GM06990 (cell line): ENCODE data around the gene LRBA.

ENCODE experiments used
- DNase-seq: peaks from one replicate; pipeline ENCODE4 v3.0.0-alpha.2; 2011; ENCODE audit not compliant: insufficient read length; ENCODE audit errors: extremely low read depth
- H3K27me3 ChIP-seq: replicated peaks from 2 replicates; pipeline ENCODE4 v1.6.0; 2011; ENCODE audit warnings: low read length; ENCODE audit not compliant: control insufficient read depth, insufficient read depth
- H3K36me3 ChIP-seq: 2 replicates; pipeline ENCODE4 v1.5.1; 2011; ENCODE audit warnings: low read length; ENCODE audit not compliant: control insufficient read depth, insufficient read depth
- H3K4me3 ChIP-seq: replicated peaks from 2 replicates; pipeline ENCODE4 v1.5.1; 2011; ENCODE audit warnings: low read depth, mild to moderate bottlenecking, control low read depth, low read length
- TF ChIP-seq, protein P1 (sequence below): IDR thresholded peaks from 2 replicates; pipeline ENCODE4 v1.5.1; 2011; ENCODE audit warnings: low read length, control low read depth, mild to moderate bottlenecking, inconsistent platforms; ENCODE audit not compliant: insufficient read depth, poor library complexity, severe bottlenecking

The LRBA gene

DNA sequence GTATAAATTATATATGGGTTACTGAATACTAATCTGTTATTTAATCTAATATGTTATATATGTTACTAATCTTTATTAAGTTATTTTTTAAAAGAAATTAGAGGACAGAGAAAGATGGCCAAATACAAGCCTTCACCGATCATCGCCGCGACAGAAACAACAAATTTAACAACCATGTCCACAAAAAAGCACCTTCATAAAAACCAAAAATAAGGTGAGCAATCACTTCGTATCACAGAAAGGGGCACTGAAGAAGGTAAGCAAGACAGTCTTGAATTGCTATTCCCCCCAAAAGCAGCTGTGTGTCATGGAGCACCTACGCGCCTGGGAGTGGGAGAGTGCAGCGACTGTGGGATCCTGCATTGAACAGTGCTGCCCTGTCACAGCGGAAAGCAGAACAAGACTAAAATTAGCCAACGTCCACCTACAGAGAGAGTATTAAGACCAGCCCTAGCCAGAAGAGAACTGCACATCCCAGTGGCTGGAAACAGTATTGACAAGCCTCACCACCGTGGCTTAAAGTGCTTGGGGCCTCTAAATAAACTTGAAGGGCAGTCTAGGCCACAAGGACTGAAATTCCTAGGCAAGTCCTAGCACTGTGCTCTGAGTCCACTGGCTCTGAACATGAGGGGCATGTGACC lies 38.5 kb downstream of the LRBA start:
- DNase-seq: no peak
- no peaks in the 10 kb centered on the region for H3K36me3 ChIP-seq
- TF ChIP-seq, protein P1, sequence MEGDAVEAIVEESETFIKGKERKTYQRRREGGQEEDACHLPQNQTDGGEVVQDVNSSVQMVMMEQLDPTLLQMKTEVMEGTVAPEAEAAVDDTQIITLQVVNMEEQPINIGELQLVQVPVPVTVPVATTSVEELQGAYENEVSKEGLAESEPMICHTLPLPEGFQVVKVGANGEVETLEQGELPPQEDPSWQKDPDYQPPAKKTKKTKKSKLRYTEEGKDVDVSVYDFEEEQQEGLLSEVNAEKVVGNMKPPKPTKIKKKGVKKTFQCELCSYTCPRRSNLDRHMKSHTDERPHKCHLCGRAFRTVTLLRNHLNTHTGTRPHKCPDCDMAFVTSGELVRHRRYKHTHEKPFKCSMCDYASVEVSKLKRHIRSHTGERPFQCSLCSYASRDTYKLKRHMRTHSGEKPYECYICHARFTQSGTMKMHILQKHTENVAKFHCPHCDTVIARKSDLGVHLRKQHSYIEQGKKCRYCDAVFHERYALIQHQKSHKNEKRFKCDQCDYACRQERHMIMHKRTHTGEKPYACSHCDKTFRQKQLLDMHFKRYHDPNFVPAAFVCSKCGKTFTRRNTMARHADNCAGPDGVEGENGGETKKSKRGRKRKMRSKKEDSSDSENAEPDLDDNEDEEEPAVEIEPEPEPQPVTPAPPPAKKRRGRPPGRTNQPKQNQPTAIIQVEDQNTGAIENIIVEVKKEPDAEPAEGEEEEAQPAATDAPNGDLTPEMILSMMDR: no peak
- no peak overlapping the region for H3K4me3 ChIP-seq
- no peaks in the 10 kb centered on the region for H3K27me3 ChIP-seq

GRCh38 chr4:150974750-150975149 lies 40.3 kb downstream of the LRBA start:
- Histone ChIP-seq H3K4me3 (no peak overlapping the region), H3K36me3 (no peaks in the 10 kb centered on the region), H3K27me3 (no peaks in the 10 kb centered on the region)
- TF ChIP-seq, protein P1: no peak
- no peak for DNase-seq

GRCh38 chr4:150974252-150974640 lies 40.8 kb downstream of the LRBA start:
- Histone ChIP-seq H3K4me3 (no peak overlapping the region), H3K27me3 (no peaks in the 10 kb centered on the region), H3K36me3 (no peaks in the 10 kb centered on the region)
- no peak for DNase-seq
- TF ChIP-seq, protein P1: no peak

DNA sequence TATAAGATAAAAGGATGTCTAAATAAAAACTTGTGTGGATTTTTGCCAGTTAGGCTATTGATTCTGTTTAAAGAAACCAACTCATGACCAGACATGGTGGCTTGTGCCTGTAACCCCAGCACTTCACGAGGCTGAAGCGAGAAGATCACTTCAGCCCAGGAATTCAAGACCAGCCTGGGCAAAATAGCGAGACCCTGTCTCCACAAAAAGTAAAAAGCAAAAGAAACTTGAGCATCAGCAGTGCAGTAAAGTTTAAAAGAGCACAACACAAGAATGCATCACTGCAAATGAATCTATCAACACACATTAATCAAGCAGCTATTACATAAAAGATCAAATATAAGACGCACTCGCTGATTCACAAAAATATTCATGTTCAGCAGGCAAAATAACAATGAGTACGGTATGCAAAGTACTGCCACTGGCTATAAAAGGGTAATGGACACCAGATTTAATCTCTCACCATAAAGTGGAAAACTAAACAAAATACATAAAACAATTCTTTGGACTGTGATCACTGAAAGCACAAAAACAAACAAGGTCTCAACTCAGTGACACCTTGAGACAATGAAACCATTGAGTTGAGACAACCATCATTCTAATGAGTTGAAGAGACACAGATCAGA lies 41.3 kb downstream of the LRBA start:
- TF ChIP-seq, protein P1: no peak
- Histone ChIP-seq H3K27me3 (no peaks in the 10 kb centered on the region), H3K36me3 (no peaks in the 10 kb centered on the region), H3K4me3 (no peak overlapping the region)
- no peak for DNase-seq

- no peaks in the 10 kb centered on the region for H3K36me3 ChIP-seq
- H3K27me3 ChIP-seq: no peaks in the 10 kb centered on the region
- no peak overlapping the region for H3K4me3 ChIP-seq
- no peak for DNase-seq
- TF ChIP-seq, protein P1: no peak
Observed at GRCh38 chr4:150972592-150972991, 42.5 kb downstream of the LRBA start.
